Esophagus mucosa (tissue), 1 donor: ENCODE results near the gene SVIL. TPM values are rescaled to one million over a fixed set of nuclear protein-coding genes. Genes with fewer than 3 reads are reported as not detected.
A peak's percentile ranks its signal among the peaks of the same experiment; 100 is the strongest.
"Not testable (repeated sequence)": the region's sequence is repeated elsewhere in the genome, so short reads cannot be mapped to it uniquely, and the experiment has no call there.

Source experiments
- ATAC-seq: fragments of 200-7000 bp; cut with Tn5 transposase; one replicate; pipeline ENCODE4 v1.9.1; 2020
- total RNA-seq: library from RNA; stranded (reverse); gene quantifications from one replicate; pipeline ENCODE4 v1.2.4, GENCODE V29; 2023
- donor health status: DM: yes; HTN: yes; CAD: no.

Gene SVIL
- total RNA-seq, 1 donor from 2014 or later, result 79.6 TPM

GRCh38 chr10:29619241-29619669 is 15.5 kb downstream of the SVIL start:
- no peak for ATAC-seq

DNA sequence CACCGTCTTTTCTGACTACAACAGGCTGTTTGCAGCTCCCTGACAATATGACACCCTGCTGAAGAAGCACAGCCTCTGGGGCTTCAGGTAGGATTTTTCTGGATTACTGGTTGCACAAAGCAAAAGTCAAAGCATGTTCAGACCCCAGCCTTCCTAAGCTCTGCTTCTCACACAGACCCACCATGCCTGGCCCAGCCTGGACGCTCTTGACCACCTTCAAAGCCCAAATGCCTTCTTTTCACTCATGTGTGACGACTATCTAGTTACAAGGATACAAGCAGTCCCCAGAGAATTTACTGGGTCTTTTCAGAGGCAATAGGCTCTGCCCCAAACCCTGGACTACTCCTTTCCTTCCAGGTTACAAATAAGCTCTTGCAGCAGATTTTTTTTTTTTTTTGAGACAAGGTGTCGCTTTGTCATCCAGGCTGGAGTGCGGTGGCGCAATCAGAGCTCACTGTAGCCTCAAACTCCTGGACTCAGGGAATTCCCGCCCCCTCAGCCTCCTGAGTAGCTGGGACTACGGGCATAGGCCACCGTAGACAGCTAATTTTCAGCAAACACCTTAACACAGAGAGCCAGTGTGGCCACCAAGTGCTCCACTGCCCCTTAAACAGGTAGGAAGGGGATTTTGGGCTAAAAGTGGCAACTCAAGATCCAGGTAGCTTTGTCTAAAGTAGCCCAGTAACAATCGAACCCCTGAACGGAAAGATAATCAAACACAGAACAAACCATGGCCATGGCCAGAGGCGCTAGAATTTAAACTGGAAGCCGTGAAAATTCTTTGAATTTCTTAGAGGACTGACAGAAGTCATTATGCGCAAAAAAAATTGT is 16.2 kb downstream of the SVIL start:
- ATAC-seq, result peak; percentile 38

DNA sequence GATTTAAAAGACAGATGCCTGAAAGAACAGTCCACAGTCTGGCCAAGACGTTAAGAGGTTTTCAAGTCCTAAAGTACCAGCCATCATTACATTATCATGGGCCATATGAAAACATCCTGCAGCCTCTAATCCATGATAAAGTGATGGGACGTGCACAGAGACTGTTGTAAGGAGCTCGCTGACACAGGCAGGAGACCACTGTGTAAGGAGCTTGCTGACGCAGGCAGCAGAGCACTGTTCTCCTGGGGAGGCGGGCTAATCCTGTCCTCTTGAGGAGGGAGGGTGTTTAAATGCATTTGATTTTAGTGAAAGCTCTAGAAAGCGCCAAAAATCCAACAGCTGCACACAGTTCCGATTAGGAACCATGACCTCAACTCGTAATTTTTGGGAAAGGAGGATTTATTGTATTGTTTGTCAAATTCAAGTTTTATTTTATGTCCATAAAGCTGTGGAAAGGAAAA is 16.9 kb downstream of the SVIL start:
- no peak for ATAC-seq

GRCh38 chr10:29616542-29616941 is 18.2 kb downstream of the SVIL start:
- ATAC-seq, result no peak

GRCh38 chr10:29615195-29615594 is 19.6 kb downstream of the SVIL start:
- no peak for ATAC-seq

- not testable (repeated sequence) for ATAC-seq
Measured at GRCh38 chr10:29614289-29614688, 20.5 kb downstream of the SVIL start.

DNA sequence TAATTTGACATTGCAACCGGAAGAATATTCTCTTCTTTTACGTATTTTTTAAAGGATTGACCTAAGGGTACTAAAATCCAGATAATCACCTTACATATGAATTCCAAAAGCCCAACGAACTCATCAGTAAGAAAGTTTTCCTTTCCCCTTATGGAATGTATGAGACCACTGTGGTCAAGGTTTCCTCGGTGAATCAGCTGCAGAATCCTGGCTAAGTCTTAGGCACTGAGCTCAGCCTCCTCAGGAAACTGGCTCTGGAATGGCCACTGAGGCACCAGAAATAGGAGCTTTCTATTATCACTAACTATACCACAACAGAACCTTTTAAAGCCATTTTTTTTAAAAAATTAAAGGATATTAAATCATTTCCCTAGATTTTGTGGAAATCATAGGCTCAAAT is 21.0 kb downstream of the SVIL start:
- ATAC-seq, result no peak

DNA sequence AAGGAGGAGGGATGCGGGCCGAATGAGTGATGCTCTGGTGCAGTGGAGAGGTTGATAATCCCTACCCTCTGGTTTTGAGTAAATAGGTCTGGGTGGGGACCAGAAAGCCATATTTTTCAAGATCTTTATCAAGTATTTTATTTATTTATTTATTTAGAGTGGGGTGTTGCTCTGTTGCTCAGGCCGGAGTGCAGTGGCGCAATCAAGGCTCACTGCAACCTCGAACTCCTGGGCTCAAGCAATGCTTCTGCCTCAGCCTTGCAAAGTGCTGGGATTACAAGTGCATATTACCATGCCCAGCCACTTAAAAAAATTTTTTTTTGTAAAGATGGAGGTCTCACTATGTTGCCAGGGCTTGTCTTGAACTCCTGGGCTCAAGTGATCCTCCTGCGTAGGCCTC is 21.6 kb downstream of the SVIL start:
- no peak for ATAC-seq

DNA sequence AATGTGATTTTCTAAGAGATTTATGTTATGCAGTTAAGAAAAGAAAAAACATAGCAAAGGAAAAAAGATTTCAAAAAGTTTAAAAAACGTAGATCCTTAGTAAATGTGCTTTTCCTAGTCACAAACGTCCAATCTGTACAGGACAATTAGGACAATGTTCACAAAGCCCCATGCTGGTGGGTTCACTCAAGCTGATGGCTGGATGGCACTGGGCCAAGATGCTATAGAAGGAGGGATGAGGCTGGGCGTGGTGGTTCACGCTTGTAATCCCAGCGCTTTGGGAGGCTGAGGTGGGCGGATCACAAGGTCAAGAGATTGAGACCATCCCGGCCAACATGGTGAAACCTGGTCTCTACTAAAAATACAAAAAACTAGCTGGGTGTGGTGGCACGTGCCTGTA is 22.1 kb downstream of the SVIL start:
- no peak for ATAC-seq

DNA sequence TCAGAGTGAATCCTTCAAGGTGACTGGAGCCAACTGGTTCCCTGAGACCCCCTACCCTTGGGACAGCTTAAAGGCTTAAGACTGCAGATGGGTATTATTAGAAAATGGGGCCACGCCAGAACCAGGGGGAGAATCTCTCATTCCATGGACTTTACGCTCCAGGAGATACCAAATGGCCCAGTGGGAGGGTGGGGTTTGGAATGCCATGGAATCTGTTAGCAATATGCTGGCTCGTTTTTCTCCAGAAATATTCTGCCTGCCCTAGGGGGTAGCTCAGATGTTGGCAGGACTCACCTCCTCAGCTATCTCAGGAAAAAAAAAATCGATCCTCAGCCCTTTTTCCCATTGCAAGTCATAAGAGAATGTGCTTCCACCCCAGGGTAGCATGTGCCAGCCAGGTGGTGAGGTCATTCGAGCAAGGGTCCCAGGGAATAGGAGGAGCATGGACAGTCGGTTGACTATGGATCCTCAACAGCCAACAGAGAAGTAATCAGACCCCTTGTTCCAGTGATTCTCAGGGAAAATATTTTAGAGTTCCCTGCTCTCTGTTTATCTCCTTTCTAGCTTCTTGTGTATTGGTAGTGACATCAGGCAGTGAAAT is 22.9 kb downstream of the SVIL start:
- ATAC-seq, result no peak

GRCh38 chr10:29610876-29611647 is 23.7 kb downstream of the SVIL start:
- ATAC-seq, result no peak

GRCh38 chr10:29610331-29610730 is 24.4 kb downstream of the SVIL start:
- ATAC-seq, result not testable (repeated sequence)

- no peak for ATAC-seq
Measured at GRCh38 chr10:29609696-29610095, 25.1 kb downstream of the SVIL start.

GRCh38 chr10:29608476-29609301 is 26.1 kb downstream of the SVIL start:
- ATAC-seq, result peak; percentile 11

DNA sequence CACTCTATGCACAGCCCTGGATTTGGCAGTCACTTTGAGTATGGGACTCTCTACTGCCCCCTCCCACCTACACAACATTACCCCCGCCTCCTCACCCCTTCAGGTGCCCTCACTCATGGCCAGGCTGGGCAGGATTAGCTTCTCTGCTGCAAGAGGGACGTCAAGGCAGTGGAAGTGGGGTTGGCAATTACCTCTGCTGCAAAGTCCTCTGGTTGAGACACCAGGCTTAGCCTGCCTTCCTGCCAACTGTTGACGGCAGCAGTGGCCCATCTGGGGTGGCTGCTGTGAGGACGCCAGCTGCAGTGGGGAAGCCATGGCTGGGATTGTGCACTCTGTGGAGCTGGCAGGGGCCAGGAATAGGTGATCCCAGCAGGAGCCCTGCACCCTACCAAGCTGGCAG is 26.7 kb downstream of the SVIL start:
- peak; percentile 25 for ATAC-seq

DNA sequence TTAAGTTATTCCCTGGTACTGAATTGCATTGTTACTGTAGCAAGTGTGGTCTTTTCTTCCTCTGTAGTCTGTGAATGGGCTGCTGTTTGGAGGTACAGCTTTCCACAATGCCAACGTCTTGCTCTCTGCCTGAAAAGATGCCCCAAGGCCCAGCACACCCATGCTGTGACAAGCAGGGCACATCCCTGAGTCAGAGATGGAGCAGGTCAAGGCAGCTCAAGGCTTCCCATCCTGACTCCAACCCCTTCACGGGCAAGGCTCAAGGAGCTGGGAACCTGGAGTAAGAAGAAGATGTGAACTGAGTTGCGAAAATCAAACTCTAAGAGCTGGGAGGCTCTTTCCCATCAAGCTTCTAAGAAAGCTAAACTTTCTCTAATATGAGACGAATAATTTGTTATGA is 27.2 kb downstream of the SVIL start:
- peak; percentile 78 for ATAC-seq

GRCh38 chr10:29606693-29607092 is 28.1 kb downstream of the SVIL start:
- not testable (repeated sequence) for ATAC-seq

DNA sequence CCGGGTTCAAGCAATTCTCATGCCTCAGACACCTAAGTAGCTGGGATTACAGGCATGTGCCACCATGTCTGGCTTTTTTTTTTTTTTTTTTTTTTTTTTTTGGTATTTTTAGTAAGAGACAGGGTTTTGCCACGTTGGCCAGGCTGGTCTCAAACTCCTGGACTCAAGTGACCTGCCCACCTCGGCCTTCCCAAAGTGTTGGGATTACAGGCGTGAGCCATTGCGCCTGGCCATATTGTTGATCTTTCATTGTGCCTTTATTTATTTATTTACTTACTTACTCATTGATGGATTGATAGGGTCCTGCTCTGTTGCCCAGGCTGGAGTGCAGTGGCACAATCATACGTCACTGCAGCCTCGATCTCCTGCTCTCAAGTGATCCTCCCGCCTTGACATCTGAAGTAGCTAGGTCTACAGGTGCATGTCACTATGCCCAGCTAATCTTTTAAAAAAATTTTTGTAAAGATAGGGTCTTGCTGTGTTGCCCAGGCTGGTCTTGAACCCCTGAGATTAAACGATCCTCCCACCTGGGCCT is 30.4 kb downstream of the SVIL start:
- ATAC-seq, result no peak

DNA sequence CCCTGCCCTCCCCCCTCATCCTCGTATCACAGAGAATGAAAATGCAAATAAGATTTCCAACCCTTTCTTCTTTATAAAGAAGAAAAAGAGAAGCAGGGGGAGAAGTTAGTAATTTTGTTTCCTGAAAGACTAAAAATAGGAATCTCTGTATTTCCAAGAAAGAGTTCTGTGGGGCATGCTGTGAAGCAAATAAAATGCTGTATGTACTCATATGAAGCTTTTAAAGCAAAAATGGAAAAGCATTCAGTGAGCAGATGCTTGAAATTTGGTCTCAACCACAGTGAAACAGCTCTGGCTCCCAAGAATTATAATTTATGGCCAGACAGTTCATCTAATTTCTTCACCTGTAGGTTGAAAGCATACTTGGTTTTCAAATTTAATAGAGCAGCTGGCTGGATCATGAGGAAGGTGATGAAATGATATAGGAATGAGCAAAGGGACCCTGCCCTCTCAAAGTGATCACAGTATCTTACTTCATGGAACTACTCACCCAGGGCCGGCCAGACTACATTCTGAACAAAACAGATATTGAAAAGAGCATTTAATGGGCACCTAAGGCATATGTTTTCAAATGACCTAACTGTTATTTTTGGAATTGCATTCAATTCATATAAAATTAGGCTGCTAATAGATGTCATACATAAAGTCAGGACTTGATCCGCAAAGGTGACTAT is 31.4 kb downstream of the SVIL start:
- ATAC-seq, result no peak

- ATAC-seq, result no peak
Measured at GRCh38 chr10:29600821-29601220, 34.0 kb downstream of the SVIL start.

- peak; percentile 86 for ATAC-seq
Measured at GRCh38 chr10:29600067-29600466, 34.7 kb downstream of the SVIL start.
